Measurements from ENCODE around the gene SCAMP5. TPM values are rescaled to one million over a fixed set of nuclear protein-coding genes. Genes with fewer than 3 reads are reported as not detected.
A peak's percentile ranks its signal among the peaks of the same experiment; 100 is the strongest.

Gene SCAMP5
- total RNA-seq, 2 donors from 2014 or later = 4.0 to 7.5 TPM

- H3K36me3 ChIP-seq = no peaks in the 10 kb centered on the region
- H3K9me3 ChIP-seq = no peaks in the 10 kb centered on the region
- peaks cover 0 to 20% of the 10 kb centered on the region in 2 donors for H3K4me1 ChIP-seq
- no peaks in the 10 kb centered on the region for H3K27me3 ChIP-seq
- no peak for DNase-seq (ENCODE audit: low spot score)
- peak overlapping the region; percentile 89 to 90 for H3K27ac ChIP-seq
- H3K4me3 ChIP-seq = peak overlapping the region; percentile 84 to 88
- TF ChIP-seq, protein P1, sequence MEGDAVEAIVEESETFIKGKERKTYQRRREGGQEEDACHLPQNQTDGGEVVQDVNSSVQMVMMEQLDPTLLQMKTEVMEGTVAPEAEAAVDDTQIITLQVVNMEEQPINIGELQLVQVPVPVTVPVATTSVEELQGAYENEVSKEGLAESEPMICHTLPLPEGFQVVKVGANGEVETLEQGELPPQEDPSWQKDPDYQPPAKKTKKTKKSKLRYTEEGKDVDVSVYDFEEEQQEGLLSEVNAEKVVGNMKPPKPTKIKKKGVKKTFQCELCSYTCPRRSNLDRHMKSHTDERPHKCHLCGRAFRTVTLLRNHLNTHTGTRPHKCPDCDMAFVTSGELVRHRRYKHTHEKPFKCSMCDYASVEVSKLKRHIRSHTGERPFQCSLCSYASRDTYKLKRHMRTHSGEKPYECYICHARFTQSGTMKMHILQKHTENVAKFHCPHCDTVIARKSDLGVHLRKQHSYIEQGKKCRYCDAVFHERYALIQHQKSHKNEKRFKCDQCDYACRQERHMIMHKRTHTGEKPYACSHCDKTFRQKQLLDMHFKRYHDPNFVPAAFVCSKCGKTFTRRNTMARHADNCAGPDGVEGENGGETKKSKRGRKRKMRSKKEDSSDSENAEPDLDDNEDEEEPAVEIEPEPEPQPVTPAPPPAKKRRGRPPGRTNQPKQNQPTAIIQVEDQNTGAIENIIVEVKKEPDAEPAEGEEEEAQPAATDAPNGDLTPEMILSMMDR (IDR thresholded peaks at IDR 0.05) = no peak
Measured at GRCh38 chr15:75023872-75024636, 28.7 kb downstream of the SCAMP5 start.

DNA sequence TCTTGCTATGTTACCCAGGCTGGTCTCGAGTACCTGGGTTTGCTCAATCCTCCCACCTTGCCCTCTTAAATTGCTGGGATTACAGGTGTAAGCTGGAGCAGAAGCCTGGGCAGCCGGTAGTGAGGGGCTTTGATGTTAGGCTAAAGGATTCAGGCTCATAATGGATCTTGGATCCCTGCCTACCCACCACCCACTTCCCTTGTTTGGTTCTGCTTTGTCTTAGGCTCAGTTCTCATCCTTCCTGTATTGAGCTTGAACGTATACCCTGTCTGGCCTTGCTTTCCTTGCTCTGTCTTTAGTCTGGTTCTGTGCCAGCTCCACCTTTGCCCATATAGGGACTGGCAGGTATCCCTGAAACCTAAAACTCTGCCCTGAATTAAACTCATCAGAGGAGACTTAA lies 29.7 kb downstream of the SCAMP5 start:
- TF ChIP-seq, protein P1 (IDR thresholded peaks at IDR 0.05) = no peak
- no peak overlapping the region for H3K4me3 ChIP-seq
- no peak for DNase-seq (ENCODE audit: low spot score)
- H3K27ac ChIP-seq = no peak overlapping the region
- peaks cover 0 to 31% of the 10 kb centered on the region in 2 donors for H3K4me1 ChIP-seq
- no peaks in the 10 kb centered on the region for H3K9me3 ChIP-seq
- no peaks in the 10 kb centered on the region for H3K27me3 ChIP-seq
- H3K36me3 ChIP-seq = no peaks in the 10 kb centered on the region

- H3K27ac ChIP-seq = no peak overlapping the region
- H3K4me3 ChIP-seq = no peak overlapping the region
- no peaks in the 10 kb centered on the region for H3K9me3 ChIP-seq
- TF ChIP-seq, protein P1 (IDR thresholded peaks at IDR 0.05) = no peak
- no peak for DNase-seq (ENCODE audit: low spot score)
- H3K36me3 ChIP-seq = no peaks in the 10 kb centered on the region
- H3K4me1 ChIP-seq = peaks cover 0 to 37% of the 10 kb centered on the region in 2 donors
- no peaks in the 10 kb centered on the region for H3K27me3 ChIP-seq
Measured at GRCh38 chr15:75025548-75026260, 30.3 kb downstream of the SCAMP5 start.

DNA sequence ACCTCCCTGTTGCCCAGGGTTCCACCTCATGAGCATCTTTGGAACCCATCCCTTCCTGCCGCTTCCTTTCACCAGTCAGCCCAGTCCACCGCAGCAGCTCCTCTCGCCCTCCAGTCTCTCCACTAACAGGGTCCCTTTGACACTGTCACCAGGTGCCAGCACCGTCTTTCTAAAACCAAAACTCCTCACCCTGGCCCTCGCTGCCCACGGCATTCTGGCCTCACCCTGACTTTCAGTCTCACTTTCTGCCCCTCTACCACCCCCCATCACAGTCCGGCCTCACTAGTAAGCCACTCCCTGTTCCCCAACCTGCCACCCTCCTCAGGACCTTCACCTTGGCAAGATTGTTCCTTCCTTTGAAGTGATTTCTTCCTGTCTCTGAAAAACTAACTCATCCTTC lies 32.2 kb downstream of the SCAMP5 start:
- Histone ChIP-seq H3K4me3 (no peak overlapping the region), H3K27ac (no peak overlapping the region), H3K27me3 (no peaks in the 10 kb centered on the region), H3K4me1 (peaks cover 0 to 53% of the 10 kb centered on the region in 2 donors), H3K9me3 (no peaks in the 10 kb centered on the region), H3K36me3 (no peaks in the 10 kb centered on the region)
- no peak for DNase-seq (ENCODE audit: low spot score)
- TF ChIP-seq, protein P1 (IDR thresholded peaks at IDR 0.05) = no peak

- Histone ChIP-seq H3K27me3 (no peaks in the 10 kb centered on the region), H3K4me3 (peak overlapping the region in 1 of 2 donors; percentile 32), H3K27ac (peak overlapping the region; percentile 75 to 79), H3K4me1 (peaks cover 0 to 50% of the 10 kb centered on the region in 2 donors), H3K9me3 (no peaks in the 10 kb centered on the region), H3K36me3 (no peaks in the 10 kb centered on the region)
- no peak for DNase-seq (ENCODE audit: low spot score)
- TF ChIP-seq, protein P1 (IDR thresholded peaks at IDR 0.05) = no peak
Measured at GRCh38 chr15:75028991-75029377, 33.6 kb downstream of the SCAMP5 start.

Data from right atrium auricular region (tissue), 2 donors.